Heart left ventricle (tissue), 13 donors: ENCODE results near the gene HMGB4.

Experiments used
- CTCF ChIP-seq, 12 donors: fragments of 200-600 bp; sonication (generic) in 4 of 12; IDR thresholded peaks; one replicate each; pipeline versions ENCODE4 v1.5.0 to v1.8.0; 2018 to 2022; ENCODE audit warnings: antibody characterized with exemption in 12 of 12, mild to moderate bottlenecking in 5 of 12
- POLR2A ChIP-seq, 2 donors: fragments of 450-650 bp; IDR thresholded peaks; one replicate each; pipeline ENCODE4 v1.6.1; 2017; ENCODE audit warnings: antibody characterized with exemption in 2 of 2, mild to moderate bottlenecking in 2 of 2, moderate library complexity in 2 of 2
- donor health status: ischemic (EF 13 %, LVEDD 7.1; RV severe dilation, severe dysfunction).
- donor health status: DM: no; HTN: yes; CAD: no.
- donor health status: DM: no; HTN: no; CAD: no.
- donor health status: ischemic (EF 25% LVEDD 6.9; RV normal size, moderate dysfunction).
- donor health status: ischemic (EF 25% LVEDD 5.7; RV mildly dilated, moderate dysfunction).
- donor health status: ischemic (EF 35%, LVEDD 5.7; RV mildly dilated, moderate dysfunction).
- donor health status: nonischemic (EF 11% LVEDD 7.7; RV severe dilation, severe dysfunction).
- donor health status: DM: yes; HTN: yes; CAD: no.
- donor health status: PGD.
- donor health status: ischemic (EF 29% LVEDD 5.4; RV normal size, mild dysfunction).
- donor health status: nonischemic (EF 23%, LVEDD 6.1; RV moderate dilation, normal function).

GRCh38 chr1:33872275-33872674 lies 8.4 kb downstream of the HMGB4 start:
- TF ChIP-seq CTCF (IDR thresholded peaks at IDR 0.05): no peak
- no peak for TF ChIP-seq POLR2A (IDR thresholded peaks at IDR 0.05)
